HG03060 (cell line): ENCODE measurements around the gene CAVIN4.

Source experiments
- ATAC-seq: cut with Tn5 transposase; IDR thresholded peaks from one replicate; pipeline ENCODE4 v1.9.1; 2021; ENCODE audit warnings: low read depth, moderate number of reproducible peaks; ENCODE audit not compliant: unreplicated experiment

CAVIN4 gene, protein sequence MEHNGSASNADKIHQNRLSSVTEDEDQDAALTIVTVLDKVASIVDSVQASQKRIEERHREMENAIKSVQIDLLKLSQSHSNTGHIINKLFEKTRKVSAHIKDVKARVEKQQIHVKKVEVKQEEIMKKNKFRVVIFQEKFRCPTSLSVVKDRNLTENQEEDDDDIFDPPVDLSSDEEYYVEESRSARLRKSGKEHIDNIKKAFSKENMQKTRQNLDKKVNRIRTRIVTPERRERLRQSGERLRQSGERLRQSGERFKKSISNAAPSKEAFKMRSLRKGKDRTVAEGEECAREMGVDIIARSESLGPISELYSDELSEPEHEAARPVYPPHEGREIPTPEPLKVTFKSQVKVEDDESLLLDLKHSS

DNA sequence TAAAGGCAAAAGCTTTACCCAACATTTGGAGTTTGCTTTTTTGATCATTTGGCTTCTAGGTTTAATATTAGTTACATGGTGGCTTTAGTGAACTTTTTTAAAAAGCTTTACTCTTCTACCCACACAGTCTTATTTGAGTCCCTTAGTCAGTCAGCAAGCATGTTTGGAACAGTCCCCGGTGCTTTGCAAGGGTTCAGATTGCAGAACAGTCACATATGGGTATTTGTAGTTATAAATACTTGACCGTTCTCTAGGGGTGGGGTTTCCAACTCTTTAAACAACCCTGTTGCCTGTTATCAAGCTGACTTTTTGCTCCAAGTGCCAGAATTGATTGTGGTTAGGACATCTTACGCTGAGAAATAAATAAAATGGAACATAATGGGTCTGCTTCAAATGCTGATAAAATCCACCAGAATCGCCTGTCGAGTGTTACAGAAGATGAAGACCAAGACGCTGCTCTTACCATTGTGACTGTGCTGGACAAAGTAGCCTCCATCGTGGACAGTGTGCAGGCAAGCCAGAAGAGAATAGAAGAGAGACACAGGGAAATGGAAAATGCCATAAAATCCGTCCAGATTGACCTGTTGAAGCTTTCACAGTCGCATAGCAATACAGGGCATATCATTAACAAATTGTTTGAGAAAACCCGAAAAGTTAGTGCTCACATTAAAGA lies at the start of gene CAVIN4:
CAVIN4 (plus strand) TSS at position 304 of the 673 bp plus-strand sequence; CDS start at position 369, 65 bp downstream.
- ATAC-seq = no peak

DNA sequence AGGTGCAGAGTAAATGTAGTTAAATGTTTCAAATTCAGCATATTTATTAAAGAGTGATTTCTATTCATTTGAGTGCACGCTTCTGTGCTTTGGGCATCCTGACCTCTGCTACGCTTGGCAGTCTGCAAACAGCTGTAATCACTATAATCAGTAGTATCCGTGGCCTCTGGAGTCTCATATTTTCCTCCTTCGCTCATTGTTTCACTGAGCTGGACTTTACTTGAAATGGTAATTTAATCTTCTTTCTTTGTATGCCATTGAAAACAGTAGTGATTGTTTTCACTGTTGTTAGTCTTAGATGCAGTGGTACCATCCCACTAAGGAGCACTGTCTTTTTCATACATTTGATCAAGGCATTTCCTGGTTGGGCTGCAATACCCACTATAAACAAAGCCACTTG lies 43.5 kb upstream of the CAVIN4 start:
- ATAC-seq = no peak

DNA sequence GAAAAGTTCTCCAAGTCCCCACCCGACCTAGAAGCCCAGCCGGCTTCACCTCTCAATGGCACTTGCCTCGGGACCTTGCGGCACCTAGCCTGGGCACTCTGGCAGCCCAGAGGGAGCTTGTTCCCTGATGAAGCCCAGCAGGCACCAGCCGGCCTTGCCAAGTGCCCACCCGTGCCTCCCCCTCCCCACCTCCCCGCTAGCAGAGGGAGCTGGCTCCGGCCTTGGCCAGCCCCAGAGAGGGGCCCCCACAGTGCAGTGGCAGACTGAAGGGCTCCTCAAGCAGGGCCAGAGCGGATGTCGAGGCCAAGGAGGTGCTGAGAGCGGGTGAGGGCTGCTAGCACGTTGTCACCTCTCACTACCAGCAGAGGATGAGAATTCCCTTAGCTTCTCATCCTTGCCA lies 37.6 kb upstream of the CAVIN4 start:
- ATAC-seq = no peak

DNA sequence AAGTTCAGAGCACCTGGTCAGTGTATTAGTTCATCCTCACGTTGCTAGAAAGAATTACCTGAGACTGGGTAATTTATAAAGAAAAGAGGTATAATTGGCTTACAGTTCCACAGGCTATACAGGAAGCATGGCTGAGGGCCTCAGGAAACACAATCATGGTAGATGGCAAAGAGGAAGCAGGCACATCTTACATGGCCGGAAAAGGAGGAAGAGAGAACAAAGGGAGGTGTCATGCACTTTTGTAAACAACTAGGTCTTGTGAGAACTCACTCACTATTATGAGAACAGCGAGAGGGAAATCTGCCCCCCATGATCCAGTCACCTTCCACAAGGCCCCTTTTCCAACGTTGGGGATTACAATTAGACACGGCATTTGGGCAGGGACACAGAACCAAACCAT lies 28.8 kb upstream of the CAVIN4 start:
- ATAC-seq = no peak

- ATAC-seq = no peak
Observed at GRCh38 chr9:100554935-100555401, 22.9 kb upstream of the CAVIN4 start.

GRCh38 chr9:100555471-100555870 lies 22.4 kb upstream of the CAVIN4 start:
- ATAC-seq = no peak

DNA sequence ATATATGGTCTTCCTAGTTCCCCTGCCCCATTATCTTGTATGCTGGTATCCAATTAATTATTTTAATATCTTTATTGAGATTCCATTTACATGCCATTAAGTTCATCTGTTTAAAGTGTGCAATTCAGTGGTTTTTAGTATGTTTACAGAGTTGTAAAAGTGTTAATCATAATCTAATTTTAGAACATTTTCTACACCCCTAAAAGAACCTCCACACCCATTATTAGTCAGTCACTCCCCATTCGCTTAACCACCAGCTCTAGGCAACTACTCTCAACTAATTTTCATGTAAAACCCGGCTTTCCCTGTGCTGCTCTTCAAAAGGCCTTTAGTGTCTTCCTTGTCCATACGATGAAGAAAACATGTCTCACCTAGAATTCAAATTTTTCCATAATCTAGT lies 20.8 kb upstream of the CAVIN4 start:
- no peak for ATAC-seq

- ATAC-seq = no peak
Observed at GRCh38 chr9:100561256-100561655, 16.6 kb upstream of the CAVIN4 start.

DNA sequence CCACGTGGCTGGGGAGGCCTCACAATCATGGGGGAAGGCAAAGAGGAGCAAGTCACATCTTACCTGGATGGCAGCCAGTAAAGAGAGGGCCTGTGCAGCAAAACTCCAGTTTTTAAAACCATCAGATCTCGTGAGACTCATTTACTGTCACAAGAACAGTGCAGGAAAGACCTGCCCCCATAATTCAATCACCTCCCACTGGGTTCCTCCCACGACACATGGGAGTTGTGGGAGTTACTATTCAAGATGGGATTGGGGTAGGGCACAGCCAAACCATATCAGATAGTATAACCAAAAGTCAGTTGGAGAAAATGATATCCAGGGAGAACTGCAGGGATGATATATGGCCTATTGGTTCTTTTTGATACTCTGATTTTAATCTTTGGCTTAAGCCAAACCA lies 10.0 kb upstream of the CAVIN4 start:
- no peak for ATAC-seq

DNA sequence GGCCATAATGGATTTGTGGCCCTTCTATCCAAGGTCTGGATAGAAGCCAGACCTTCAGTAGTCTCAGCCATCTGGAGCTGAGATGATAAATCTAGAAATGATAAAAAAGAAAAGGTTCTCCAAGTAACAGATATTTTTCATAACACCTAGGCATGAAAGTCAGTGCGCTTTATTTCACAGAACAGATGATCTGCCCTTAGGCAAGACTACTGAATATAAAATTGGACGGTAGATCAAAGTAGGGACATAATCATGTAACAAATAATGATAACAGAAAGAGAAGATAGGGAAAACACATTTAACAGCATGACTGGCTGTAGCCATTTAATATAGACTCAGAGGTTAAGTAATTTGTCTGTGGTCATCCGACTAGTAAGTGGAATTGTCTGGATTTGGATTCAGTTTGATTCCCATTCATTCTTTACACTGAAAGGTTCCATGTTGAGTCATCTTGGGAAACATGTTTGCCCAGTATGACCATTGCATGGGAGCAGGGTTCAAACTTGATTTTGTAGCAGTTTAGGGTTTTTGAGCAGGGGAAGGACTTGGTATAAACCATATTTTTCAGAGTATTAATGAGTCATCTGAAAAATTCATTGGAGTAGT lies 4.1 kb upstream of the CAVIN4 start:
- ATAC-seq = no peak

DNA sequence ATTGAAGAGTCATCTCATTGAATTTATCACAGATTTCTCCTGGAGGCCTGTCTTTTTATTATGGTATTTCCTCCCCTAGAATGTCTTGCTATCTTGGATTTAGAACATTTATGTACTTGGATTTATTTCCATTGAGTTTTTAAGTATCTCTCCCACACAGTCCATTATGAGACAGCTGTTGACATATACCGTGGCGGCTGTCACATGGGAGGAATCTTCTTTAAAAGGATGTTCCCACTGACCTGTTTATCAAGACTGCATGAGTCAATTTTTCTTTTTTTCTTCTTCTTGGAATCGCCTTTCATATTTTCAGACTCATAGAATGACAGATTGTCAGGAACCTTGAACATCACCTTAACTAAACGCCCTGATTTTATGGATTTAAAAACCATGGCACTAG lies 2.9 kb upstream of the CAVIN4 start:
- no peak for ATAC-seq

DNA sequence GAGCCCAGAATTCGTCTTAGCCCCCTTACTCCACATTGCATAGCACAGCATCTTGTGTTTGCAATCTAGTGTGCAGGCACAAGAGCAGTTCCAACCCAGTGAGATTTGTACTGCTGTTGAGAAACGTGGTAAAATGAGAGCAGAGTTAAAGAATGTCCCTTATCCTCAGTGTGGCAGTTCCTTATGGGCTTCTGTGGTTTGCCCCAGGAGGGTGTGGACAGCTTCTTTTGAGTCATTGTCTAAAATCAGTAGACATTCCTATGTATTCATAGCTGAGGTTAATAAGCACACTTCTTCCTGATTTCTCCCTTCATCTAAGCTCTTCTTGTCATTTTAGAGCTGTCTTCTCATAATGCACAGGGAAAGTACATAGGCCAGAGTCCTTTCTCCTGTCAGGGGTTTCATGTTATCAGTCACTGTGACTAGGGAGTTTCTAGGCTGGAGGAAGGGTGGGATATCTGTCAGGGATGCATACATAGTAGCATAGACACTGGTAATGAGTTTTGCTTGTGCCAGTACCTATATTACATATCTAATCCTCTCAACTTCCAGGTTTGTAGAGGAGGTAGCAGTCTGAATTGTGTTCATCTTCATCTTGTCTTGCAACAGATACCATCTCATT lies 2.0 kb upstream of the CAVIN4 start:
- no peak for ATAC-seq

- no peak for ATAC-seq
Observed at GRCh38 chr9:100578610-100579009, 731 bp downstream of the CAVIN4 start.

- ATAC-seq = no peak
Observed at GRCh38 chr9:100579665-100580064, 1.8 kb downstream of the CAVIN4 start.

DNA sequence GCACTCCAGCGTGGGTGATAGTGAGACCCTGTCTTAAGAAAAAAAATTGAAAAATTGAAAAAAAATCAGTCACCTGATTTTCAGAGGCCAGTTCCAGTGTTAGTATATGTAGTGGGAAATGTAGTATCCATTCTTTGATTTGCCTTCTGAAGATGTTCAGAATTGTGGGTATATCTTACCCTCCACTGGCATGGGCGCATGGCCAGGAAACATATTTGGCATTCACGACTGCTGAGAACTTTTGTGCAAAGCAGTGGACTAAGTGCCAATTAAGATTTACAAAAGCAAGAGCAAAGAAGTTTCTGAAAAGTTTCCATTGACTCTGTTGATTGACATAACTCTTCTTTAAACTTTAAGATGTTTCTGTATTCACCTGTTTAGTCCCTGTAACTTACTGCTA lies 2.4 kb downstream of the CAVIN4 start:
- ATAC-seq = no peak

- no peak for ATAC-seq
Observed at GRCh38 chr9:100581081-100581480, 3.2 kb downstream of the CAVIN4 start.

DNA sequence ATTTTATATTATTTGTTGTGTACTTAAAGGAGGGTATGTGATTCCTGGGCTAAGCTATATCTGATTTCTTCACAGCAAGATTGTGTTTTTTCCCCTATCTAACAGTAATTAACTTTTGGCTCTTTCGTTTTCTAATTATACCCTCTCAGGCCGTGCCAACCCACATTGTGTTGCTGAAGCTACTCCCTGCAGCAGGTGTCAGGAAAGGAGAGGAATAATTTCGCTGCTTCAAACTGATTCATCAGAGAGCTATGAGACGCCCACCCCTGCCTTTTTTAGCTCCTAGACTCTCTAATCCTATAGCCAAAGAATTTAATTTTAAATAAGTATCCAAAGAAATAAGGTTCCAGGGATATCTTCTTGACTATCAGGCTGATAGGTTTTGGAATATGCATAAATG lies 3.8 kb downstream of the CAVIN4 start:
- ATAC-seq = no peak

DNA sequence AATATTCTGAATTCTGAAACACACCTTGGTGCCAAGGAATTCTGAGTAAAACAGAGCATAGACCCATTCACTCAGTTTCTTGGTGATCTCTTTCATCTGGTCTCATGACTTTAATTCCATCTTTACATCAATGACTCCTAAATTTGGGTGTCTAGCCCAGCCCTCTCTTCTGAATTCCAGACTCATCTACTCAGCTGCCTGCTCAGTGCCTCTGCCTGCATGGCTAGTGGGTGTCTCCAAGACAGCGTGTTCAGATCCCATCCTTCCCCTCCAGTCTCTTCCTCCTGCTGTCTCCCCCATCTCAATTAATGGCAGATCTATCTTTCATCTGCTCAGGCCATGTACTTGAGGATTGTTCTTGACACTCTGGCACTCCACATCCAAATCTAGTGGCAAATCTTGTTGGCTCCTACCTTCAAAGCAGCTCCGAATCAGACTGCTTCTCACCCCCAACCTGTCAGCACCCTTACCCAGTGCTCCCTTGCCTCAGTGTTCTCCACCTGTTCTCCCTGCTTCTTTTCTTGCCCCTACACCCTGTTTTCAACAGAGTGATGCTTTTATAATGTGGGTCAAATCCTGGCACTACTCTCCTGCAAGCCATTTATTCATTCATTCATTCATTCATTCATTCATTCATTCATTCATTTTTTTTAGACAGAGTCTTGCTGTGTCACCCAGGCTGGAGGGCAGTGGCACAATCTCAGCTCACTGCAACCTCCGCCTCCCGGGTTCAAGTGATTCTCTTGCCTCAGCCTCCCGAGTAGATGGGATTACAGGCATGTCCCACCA lies 5.3 kb downstream of the CAVIN4 start:
- ATAC-seq = no peak

DNA sequence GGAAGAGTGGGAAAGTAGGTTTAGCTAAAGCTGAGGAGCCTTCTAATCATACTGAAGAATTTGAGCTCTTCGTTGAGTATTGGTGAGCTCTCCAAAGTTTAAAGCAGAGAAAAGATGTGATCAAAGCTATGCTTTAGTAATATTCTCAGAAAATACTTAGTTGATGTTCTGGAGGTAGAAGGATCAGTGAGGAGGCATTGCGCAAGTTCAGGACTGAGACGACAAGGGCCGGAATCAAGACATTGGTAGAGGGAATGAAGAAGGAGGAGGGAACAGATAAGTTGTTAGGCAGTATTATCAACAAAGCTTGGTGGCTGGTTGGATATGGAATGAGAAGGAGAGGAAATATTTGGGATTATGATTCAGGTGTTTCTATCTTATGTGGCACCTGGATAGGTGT lies 7.1 kb downstream of the CAVIN4 start:
- no peak for ATAC-seq

DNA sequence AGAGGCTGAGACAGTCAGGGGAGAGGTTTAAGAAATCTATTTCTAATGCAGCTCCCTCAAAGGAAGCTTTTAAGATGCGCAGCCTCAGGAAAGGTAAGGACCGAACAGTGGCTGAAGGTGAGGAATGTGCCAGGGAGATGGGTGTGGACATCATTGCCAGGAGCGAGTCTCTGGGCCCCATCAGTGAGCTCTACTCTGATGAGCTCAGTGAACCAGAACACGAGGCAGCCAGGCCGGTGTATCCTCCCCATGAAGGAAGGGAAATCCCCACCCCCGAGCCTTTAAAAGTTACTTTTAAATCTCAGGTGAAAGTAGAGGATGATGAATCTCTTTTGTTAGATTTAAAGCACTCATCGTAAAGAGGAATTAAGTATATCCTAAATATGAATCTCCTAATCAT lies 8.2 kb downstream of the CAVIN4 start:
- ATAC-seq = no peak
